Stomach (tissue), 4 donors: ENCODE data around the gene DLGAP5.

ENCODE experiments used
- EP300 ChIP-seq: sonication (generic); formaldehyde crosslinking; IDR thresholded peaks from one replicate; pipeline ENCODE4 v1.6.1; 2017; ENCODE audit warnings: antibody characterized with exemption
- POLR2A ChIP-seq, 4 donors: fragments of 450-650 bp; IDR thresholded peaks; one replicate each; pipeline ENCODE4 v1.6.1; 2016; ENCODE audit warnings: antibody characterized with exemption in 4 of 4, control low read depth in 2 of 4, mild to moderate bottlenecking in 1 of 4, moderate library complexity in 1 of 4
- POLR2AphosphoS5 ChIP-seq, 3 donors: sonication (generic); formaldehyde crosslinking; IDR thresholded peaks; one replicate each; pipeline ENCODE4 v1.6.1; 2016; ENCODE audit warnings: antibody characterized with exemption in 3 of 3
- TF ChIP-seq, protein P1 (sequence below), 7 experiments: fragments of 450-650 bp in 4 of 7; fragments of 200-600 bp in 3 of 7; sonication (generic) in 3 of 7; IDR thresholded peaks; one replicate each; pipeline ENCODE4 v1.5.1; 2016 to 2019; ENCODE audit warnings: antibody characterized with exemption in 7 of 7, control low read depth in 2 of 7, mild to moderate bottlenecking in 1 of 7

DNA sequence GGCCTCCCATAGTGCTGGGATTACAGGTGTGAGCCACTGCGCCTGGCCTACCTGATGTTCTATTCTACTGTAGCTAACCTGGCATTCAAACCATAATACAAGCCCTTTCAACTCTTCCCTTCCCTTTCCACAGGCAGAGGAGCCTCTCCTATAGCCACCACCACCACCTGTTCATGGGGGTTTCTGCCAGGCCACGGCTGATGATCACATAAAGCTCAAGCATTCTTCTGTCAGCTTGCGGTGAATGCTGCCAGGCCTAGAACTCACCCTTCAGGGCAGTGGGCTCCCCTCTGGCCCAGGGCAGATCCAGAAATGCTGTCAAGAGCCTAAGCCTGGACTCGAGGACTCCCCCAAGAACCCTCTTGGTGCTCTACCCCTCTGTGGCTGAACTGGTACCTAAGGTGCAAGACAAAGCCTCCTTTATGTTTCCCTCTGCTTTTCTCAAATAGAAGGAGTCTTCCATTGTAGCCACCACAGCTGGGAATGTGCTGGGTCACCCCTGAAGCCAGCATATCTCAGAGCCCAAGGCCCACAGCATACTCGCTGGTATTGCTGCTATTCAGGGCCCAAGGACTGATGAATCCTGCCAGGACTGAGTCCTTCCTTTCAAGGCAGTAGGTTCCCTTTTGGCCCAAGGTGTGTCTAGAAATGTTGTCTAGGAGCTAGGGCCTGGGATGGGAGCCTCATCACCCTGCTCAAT, 3.4 kb upstream of the DLGAP5 start:
- TF ChIP-seq, protein P1, sequence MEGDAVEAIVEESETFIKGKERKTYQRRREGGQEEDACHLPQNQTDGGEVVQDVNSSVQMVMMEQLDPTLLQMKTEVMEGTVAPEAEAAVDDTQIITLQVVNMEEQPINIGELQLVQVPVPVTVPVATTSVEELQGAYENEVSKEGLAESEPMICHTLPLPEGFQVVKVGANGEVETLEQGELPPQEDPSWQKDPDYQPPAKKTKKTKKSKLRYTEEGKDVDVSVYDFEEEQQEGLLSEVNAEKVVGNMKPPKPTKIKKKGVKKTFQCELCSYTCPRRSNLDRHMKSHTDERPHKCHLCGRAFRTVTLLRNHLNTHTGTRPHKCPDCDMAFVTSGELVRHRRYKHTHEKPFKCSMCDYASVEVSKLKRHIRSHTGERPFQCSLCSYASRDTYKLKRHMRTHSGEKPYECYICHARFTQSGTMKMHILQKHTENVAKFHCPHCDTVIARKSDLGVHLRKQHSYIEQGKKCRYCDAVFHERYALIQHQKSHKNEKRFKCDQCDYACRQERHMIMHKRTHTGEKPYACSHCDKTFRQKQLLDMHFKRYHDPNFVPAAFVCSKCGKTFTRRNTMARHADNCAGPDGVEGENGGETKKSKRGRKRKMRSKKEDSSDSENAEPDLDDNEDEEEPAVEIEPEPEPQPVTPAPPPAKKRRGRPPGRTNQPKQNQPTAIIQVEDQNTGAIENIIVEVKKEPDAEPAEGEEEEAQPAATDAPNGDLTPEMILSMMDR (IDR thresholded peaks at IDR 0.05), result no peak
- TF ChIP-seq POLR2AphosphoS5 (IDR thresholded peaks at IDR 0.05) (no peak), EP300 (no peak), POLR2A (IDR thresholded peaks at IDR 0.05) (no peak)
